ENCODE measurements around the gene ERAP2.
"Not testable (repeated sequence)": the region's sequence is repeated elsewhere in the genome, so short reads cannot be mapped to it uniquely, and the experiment has no call there.

ERAP2 gene

GRCh38 chr5:96861076-96861475 lies 15.2 kb upstream of the ERAP2 start:
- DNase-seq (ENCODE audit: low read depth in 1 of 2, low spot score in 1 of 2), result no peak

- DNase-seq (ENCODE audit: low read depth in 1 of 2, low spot score in 1 of 2), result no peak
Measured at GRCh38 chr5:96863114-96863513, 13.2 kb upstream of the ERAP2 start.

GRCh38 chr5:96863949-96864584 lies 12.2 kb upstream of the ERAP2 start:
- no peak for DNase-seq (ENCODE audit: low read depth in 1 of 2, low spot score in 1 of 2)

- no peak for DNase-seq (ENCODE audit: low read depth in 1 of 2, low spot score in 1 of 2)
Measured at GRCh38 chr5:96864922-96865530, 11.3 kb upstream of the ERAP2 start.

DNA sequence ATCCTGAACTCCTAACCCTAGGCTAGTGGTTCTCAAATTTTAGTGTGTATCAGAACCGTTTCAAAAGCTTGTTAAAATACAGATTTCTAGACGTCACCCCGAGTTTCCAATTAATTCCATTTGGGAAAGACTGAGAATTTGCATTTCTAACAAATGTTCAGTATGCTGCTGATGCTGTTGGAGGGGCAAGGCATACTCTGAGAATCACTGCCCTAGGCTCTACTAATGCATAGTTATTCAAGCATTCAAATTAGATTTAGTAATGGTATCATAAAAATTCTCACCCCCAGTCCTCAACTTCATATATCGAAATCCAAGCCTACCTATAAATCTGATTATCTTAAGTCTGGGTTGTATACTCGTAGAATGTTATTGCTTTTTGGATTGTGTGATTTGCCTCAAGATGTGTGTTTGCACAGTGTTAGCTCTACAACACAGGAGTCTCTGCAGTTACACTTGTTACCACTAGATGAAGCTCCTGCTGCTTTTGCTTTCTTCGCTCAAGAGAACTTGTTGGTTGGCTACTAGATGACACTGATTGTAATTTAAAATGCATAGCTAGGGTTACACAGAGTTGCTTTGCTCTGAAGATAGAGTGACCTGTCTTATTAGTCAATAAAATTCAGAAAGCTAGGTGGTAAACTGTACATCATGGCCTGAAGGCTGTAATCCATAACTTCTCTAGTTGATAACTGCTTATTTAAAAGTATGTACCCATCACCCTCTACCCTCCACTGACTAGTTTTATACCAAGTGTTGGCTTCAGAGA lies 7.5 kb upstream of the ERAP2 start:
- DNase-seq (ENCODE audit: low read depth in 1 of 2, low spot score in 1 of 2), result no peak

DNA sequence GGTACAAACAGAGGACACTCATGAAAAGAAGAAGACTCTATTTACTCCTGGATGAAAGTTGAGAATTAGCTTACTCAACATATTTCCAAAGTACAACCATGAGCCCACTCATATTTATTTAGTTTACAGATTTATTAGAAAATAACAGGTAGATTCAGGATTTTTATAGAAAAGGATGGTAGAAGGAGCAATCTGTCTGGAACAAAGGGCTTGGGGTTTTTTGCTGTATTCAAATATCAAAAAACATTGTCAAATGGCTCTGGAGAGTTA lies 7.0 kb upstream of the ERAP2 start:
- DNase-seq (ENCODE audit: low read depth in 1 of 2, low spot score in 1 of 2), result no peak

DNA sequence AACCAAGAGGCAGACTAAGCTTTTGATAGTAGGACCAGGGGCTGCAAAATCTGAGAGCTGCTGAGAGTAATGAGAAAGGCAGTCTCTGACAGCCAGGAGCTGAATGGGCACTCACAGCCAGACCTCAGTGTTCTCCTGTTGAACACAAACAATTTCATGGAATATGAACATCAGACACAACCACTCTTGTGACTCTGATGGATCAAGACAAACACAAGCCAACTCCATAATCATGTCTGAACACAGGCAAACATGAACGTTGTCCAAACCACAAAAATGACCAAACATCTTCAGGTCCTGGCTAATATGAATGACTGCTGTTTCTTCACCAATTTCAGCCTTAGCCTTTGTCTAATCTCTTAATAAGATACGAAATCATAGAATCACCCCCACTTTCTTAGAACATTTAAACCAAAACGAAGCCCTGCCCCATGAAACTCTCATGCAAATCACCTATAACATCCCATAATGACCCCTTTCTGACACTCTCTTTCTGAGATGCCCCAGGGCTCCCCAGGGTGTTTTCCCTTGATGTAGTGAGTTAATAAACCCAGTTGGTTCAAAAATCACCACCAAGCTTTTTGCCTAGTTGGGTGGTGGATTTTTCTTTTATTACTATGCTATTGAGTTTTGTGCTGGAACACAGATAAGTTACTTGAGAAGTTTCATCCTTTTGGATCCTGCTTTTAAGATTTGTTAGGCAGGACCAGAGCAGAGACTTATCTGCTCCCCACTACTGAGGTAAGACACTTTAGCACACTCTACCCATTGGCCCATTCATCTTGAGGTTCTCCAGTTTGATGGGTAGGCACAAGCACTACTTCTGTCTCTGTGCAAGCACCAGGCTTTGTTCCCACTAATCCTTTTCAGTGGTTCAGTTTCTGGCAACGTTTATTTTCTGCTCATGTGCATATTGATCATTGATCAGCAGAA lies 5.9 kb upstream of the ERAP2 start:
- no peak for DNase-seq (ENCODE audit: low read depth in 1 of 2, low spot score in 1 of 2)

GRCh38 chr5:96871027-96871399 lies 5.3 kb upstream of the ERAP2 start:
- no peak for DNase-seq (ENCODE audit: low read depth in 1 of 2, low spot score in 1 of 2)

GRCh38 chr5:96871686-96872085 lies 4.6 kb upstream of the ERAP2 start:
- no peak for DNase-seq (ENCODE audit: low read depth in 1 of 2, low spot score in 1 of 2)

GRCh38 chr5:96873449-96873848 lies 2.9 kb upstream of the ERAP2 start:
- no peak for DNase-seq (ENCODE audit: low read depth in 1 of 2, low spot score in 1 of 2)

GRCh38 chr5:96874631-96875030 lies 1.7 kb upstream of the ERAP2 start:
- DNase-seq (ENCODE audit: low read depth in 1 of 2, low spot score in 1 of 2), result no peak

- no peak for DNase-seq (ENCODE audit: low read depth in 1 of 2, low spot score in 1 of 2)
Measured at GRCh38 chr5:96875791-96876291, 459 bp upstream of the ERAP2 start.

DNA sequence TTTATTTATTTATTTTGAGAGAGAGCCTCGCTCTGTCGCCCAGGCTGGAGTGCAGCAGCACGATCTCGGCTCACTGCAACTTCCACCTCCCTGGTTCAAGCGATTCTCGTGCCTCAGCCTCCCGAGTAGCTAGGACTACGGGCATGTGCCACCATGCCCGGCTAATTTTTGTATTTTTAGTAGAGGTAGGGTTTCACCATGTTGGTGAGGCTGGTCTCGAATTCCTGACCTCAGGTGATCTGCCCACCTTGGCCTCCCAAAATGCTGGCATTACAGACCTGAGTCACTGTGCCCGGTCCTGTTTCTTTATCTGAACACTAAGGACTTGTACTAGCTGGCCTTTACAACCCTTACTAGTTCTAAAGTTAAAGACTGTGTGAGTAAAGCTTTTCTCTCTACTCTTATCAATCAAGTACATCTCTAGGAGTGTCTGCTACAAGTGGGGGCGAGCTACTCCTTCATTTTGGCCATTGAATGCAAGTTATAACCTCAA lies 723 bp downstream of the ERAP2 start:
- DNase-seq (ENCODE audit: low read depth in 1 of 2, low spot score in 1 of 2), result not testable (repeated sequence)

GRCh38 chr5:96879665-96880064 lies 3.4 kb downstream of the ERAP2 start:
- DNase-seq (ENCODE audit: low read depth in 1 of 2, low spot score in 1 of 2), result no peak

DNA sequence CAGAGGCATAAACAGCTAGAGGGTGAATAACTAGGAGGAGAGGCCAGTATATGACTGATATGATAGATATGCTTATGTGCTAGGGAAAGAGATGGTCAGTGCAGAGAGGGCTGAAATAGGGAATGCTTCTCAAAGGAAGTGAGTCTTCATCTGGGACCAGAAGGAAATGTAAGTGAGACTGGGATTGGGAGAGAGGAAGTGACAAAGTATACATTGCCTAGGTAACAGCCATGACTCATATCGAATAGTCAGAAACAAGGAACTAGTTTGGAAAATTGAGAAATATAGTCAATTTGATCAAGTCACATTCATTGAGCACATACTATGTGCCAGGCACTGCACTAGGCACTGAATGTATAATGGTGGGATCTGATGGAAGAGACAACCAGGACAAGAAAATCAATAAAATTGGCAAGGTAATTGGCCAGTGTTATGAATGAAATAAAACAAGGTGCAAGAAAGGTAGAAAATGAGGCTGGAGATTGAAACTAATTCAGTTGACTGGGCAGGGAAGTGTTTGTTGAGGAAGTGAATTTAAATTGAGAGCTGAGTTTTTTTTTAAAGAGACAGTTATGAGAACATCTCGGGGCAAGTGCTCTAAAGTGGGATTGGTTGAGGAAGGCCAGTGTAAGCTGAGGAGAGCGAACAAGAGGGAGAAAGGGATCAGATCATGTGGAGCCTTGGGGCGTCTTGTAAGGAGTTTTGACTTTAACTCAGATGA lies 4.3 kb downstream of the ERAP2 start:
- no peak for DNase-seq (ENCODE audit: low read depth in 1 of 2, low spot score in 1 of 2)

- no peak for DNase-seq (ENCODE audit: low read depth in 1 of 2, low spot score in 1 of 2)
Measured at GRCh38 chr5:96881511-96882115, 5.3 kb downstream of the ERAP2 start.

DNA sequence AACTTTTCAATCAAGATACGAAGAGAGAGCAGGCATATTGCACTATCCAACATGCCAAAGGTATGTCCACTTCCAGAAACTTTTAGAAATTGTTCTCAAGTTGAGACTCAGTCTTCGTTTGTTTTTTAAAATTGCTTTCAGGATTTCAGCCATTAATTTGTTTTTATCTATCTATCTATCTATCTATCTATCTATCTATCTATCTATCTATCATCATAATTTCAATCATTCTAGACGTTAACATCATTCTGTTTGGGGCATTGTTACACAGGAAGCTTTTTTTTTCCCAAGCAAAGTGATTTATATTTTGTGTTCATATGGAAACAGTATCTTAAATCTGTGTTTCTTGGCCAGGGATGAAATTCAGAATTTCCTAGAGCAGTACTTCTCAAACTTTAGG lies 7.6 kb downstream of the ERAP2 start:
- DNase-seq (ENCODE audit: low read depth in 1 of 2, low spot score in 1 of 2), result no peak

GRCh38 chr5:96884995-96885394 lies 8.7 kb downstream of the ERAP2 start:
- DNase-seq (ENCODE audit: low read depth in 1 of 2, low spot score in 1 of 2), result no peak

GRCh38 chr5:96885518-96886338 lies 9.4 kb downstream of the ERAP2 start:
- no peak for DNase-seq (ENCODE audit: low read depth in 1 of 2, low spot score in 1 of 2)
